HG03280 (cell line): Measurements from ENCODE around the gene SLC7A9.
"Not testable (repeated sequence)": the region's sequence is repeated elsewhere in the genome, so short reads cannot be mapped to it uniquely, and the experiment has no call there.

Source experiments
- ATAC-seq: cut with Tn5 transposase; IDR thresholded peaks from one replicate; pipeline ENCODE4 v1.9.1; 2021; ENCODE audit warnings: mild to moderate bottlenecking, moderate library complexity; ENCODE audit not compliant: unreplicated experiment

The SLC7A9 gene

GRCh38 chr19:32886241-32886640 is 16.7 kb upstream of the SLC7A9 start:
- no peak for ATAC-seq

- ATAC-seq: not testable (repeated sequence)
These were observed 15.7 kb upstream of the SLC7A9 start for GRCh38 chr19:32885255-32885654.

GRCh38 chr19:32881766-32882165 is 12.2 kb upstream of the SLC7A9 start:
- no peak for ATAC-seq

- no peak for ATAC-seq
These were observed 11.1 kb upstream of the SLC7A9 start for GRCh38 chr19:32880622-32881021.

- no peak for ATAC-seq
These were observed 10.2 kb upstream of the SLC7A9 start for GRCh38 chr19:32879741-32880140.

GRCh38 chr19:32878988-32879387 is 9.4 kb upstream of the SLC7A9 start:
- ATAC-seq: no peak

- no peak for ATAC-seq
These were observed 8.6 kb upstream of the SLC7A9 start for GRCh38 chr19:32877977-32878745.

- ATAC-seq: no peak
These were observed 7.9 kb upstream of the SLC7A9 start for GRCh38 chr19:32877323-32877912.

- no peak for ATAC-seq
These were observed 7.3 kb upstream of the SLC7A9 start for GRCh38 chr19:32876919-32877285.

- no peak for ATAC-seq
These were observed 6.8 kb upstream of the SLC7A9 start for GRCh38 chr19:32876236-32876918.

- ATAC-seq: no peak
These were observed 5.9 kb upstream of the SLC7A9 start for GRCh38 chr19:32875428-32875827.

- no peak for ATAC-seq
These were observed 5.0 kb upstream of the SLC7A9 start for GRCh38 chr19:32874605-32875004.

- no peak for ATAC-seq
These were observed 3.8 kb upstream of the SLC7A9 start for GRCh38 chr19:32873247-32873959.

GRCh38 chr19:32872391-32872790 is 2.8 kb upstream of the SLC7A9 start:
- ATAC-seq: no peak

- no peak for ATAC-seq
These were observed 1.4 kb upstream of the SLC7A9 start for GRCh38 chr19:32870981-32871451.

- ATAC-seq: no peak
These were observed 503 bp upstream of the SLC7A9 start for GRCh38 chr19:32869966-32870573.

- no peak for ATAC-seq
These were observed 1.2 kb downstream of the SLC7A9 start for GRCh38 chr19:32868206-32868950.

- not testable (repeated sequence) for ATAC-seq
These were observed 2.1 kb downstream of the SLC7A9 start for GRCh38 chr19:32867436-32867835.

GRCh38 chr19:32866564-32867265 is 2.9 kb downstream of the SLC7A9 start:
- ATAC-seq: no peak

- ATAC-seq: no peak
These were observed 3.5 kb downstream of the SLC7A9 start for GRCh38 chr19:32866061-32866460.
